Neural cell (in vitro differentiated cells): ENCODE results near the gene LRRC42.

Experiments used
- EZH2 ChIP-seq: fragments of 200-600, 300-800 bp; shearing (Covaris generic), sonication (generic); IDR thresholded peaks from 2 replicates; pipeline ENCODE4 v1.6.1; 2014; ENCODE audit warnings: antibody characterized with exemption, low read length, borderline replicate concordance, mild to moderate bottlenecking; ENCODE audit not compliant: insufficient read depth, poor library complexity, severe bottlenecking
- MXI1 ChIP-seq: fragments of 450-650 bp; conservative IDR thresholded peaks from 2 replicates; pipeline ENCODE4 v1.6.1; 2014; ENCODE audit warnings: antibody characterized with exemption, mild to moderate bottlenecking; ENCODE audit not compliant: poor library complexity, severe bottlenecking
- POLR2AphosphoS5 ChIP-seq: IDR thresholded peaks from 2 replicates; pipeline ENCODE4 v1.6.1; 2012
- RAD21 ChIP-seq: fragments of 450-650 bp; conservative IDR thresholded peaks from 2 replicates; pipeline ENCODE4 v1.6.1; 2014; ENCODE audit warnings: antibody characterized with exemption, mild to moderate bottlenecking, moderate library complexity
- TF ChIP-seq, protein P1 (sequence below): fragments of 450-650 bp; IDR thresholded peaks from 2 replicates; pipeline ENCODE4 v1.5.1; 2014; ENCODE audit warnings: antibody characterized with exemption, mild to moderate bottlenecking, moderate library complexity; ENCODE audit not compliant: poor library complexity, severe bottlenecking

DNA sequence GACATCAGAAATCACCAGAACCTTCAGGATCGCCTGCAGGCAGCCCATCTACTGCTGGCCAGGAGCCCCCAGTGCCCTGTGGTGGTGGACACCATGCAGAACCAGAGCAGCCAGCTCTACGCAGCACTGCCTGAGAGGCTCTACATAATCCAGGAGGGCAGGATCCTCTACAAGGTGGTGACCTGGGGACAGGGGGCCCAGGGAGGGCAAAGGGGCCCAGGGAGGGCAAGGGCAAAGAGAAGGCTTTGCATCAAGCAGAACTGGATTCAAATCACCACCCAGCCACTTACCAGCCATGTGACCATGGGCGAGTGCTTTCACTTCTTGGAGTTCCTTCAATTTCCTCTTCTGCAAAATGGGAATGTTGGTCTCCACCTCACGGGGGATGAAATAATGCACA, 40.0 kb upstream of the LRRC42 start:
- no peak for TF ChIP-seq EZH2
- TF ChIP-seq POLR2AphosphoS5 = no peak
- TF ChIP-seq, protein P1, sequence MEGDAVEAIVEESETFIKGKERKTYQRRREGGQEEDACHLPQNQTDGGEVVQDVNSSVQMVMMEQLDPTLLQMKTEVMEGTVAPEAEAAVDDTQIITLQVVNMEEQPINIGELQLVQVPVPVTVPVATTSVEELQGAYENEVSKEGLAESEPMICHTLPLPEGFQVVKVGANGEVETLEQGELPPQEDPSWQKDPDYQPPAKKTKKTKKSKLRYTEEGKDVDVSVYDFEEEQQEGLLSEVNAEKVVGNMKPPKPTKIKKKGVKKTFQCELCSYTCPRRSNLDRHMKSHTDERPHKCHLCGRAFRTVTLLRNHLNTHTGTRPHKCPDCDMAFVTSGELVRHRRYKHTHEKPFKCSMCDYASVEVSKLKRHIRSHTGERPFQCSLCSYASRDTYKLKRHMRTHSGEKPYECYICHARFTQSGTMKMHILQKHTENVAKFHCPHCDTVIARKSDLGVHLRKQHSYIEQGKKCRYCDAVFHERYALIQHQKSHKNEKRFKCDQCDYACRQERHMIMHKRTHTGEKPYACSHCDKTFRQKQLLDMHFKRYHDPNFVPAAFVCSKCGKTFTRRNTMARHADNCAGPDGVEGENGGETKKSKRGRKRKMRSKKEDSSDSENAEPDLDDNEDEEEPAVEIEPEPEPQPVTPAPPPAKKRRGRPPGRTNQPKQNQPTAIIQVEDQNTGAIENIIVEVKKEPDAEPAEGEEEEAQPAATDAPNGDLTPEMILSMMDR = no peak
- TF ChIP-seq RAD21 = no peak
- no peak for TF ChIP-seq MXI1
